Measurements from ENCODE around the gene FBXL13.

Gene FBXL13

GRCh38 chr7:102890971-102891692, 183.5 kb downstream of the FBXL13 start:
- H3K27ac ChIP-seq = no peak overlapping the region

GRCh38 chr7:102890292-102890970, 184.2 kb downstream of the FBXL13 start:
- no peak overlapping the region for H3K27ac ChIP-seq
- no peak for TF ChIP-seq CTCF (conservative IDR thresholded peaks at IDR 0.05)

More at GRCh38 chr7:102890971-102891692, 183.5 kb downstream of the FBXL13 start:
- no peak for TF ChIP-seq CTCF (conservative IDR thresholded peaks at IDR 0.05)

- no peak overlapping the region for H3K27ac ChIP-seq
- TF ChIP-seq CTCF (conservative IDR thresholded peaks at IDR 0.05) = no peak
Observed at GRCh38 chr7:102889851-102890250, 184.7 kb downstream of the FBXL13 start.

GRCh38 chr7:102888561-102889233, 185.9 kb downstream of the FBXL13 start:
- TF ChIP-seq CTCF (conservative IDR thresholded peaks at IDR 0.05) = no peak
- no peak overlapping the region for H3K27ac ChIP-seq

- no peak for TF ChIP-seq CTCF (conservative IDR thresholded peaks at IDR 0.05)
- H3K27ac ChIP-seq = peak overlapping the region; percentile 4; the same call in 1 of the 2 replicates
Observed at GRCh38 chr7:102883098-102883860, 191.3 kb downstream of the FBXL13 start.

GRCh38 chr7:102875700-102876295, 198.8 kb downstream of the FBXL13 start:
- no peak for TF ChIP-seq CTCF (conservative IDR thresholded peaks at IDR 0.05)
- no peak overlapping the region for H3K27ac ChIP-seq
